Karpas-422 (cell line): Measurements from ENCODE around the gene VPS26B. TPM values are rescaled to one million over a fixed set of nuclear protein-coding genes. Genes with fewer than 3 reads are reported as not detected.

Source experiments
- DNase-seq: peaks from one replicate; pipeline ENCODE4 v3.0.0-alpha.2; 2015
- H2AFZ ChIP-seq: fragments of 200-600 bp; sonication (generic); 2 replicates; pipeline ENCODE4 v1.6.1; 2014; ENCODE audit warnings: antibody characterized with exemption, low read length, mixed read lengths
- H3K27ac ChIP-seq: fragments of 200-600 bp; sonication (generic); 2 replicates; pipeline ENCODE4 v1.5.1; 2014; ENCODE audit warnings: mild to moderate bottlenecking, low read length, moderate library complexity
- H3K27me3 ChIP-seq: fragments of 200-600 bp; sonication (generic); 2 replicates; pipeline ENCODE4 v1.6.1; 2014; ENCODE audit warnings: low read length, mixed read lengths
- H3K36me3 ChIP-seq: fragments of 200-600 bp; sonication (generic); 2 replicates; pipeline ENCODE4 v1.6.1; 2014; ENCODE audit warnings: low read length, mixed read lengths; ENCODE audit not compliant: insufficient read depth
- H3K4me1 ChIP-seq: fragments of 200-600 bp; sonication (generic); 2 replicates; pipeline ENCODE4 v1.6.1; 2014; ENCODE audit warnings: mild to moderate bottlenecking, low read length, mixed read lengths
- H3K4me2 ChIP-seq: fragments of 200-600 bp; sonication (generic); 2 replicates; pipeline ENCODE4 v1.6.1; 2014; ENCODE audit warnings: low read length, low read depth, mild to moderate bottlenecking; ENCODE audit not compliant: poor library complexity, severe bottlenecking
- H3K4me3 ChIP-seq: fragments of 200-600 bp; sonication (generic); 2 replicates; pipeline ENCODE4 v1.5.1; 2014; ENCODE audit warnings: mild to moderate bottlenecking, antibody characterized with exemption, low read length, mixed read lengths
- H3K79me2 ChIP-seq: fragments of 200-600 bp; sonication (generic); 2 replicates; pipeline ENCODE4 v1.6.1; 2014; ENCODE audit warnings: mild to moderate bottlenecking, low read length, mixed read lengths
- H3K9ac ChIP-seq: fragments of 200-600 bp; sonication (generic); 2 replicates; pipeline ENCODE4 v1.6.0; 2014; ENCODE audit warnings: low read length
- H3K9me2 ChIP-seq: fragments of 200-600 bp; sonication (generic), shearing (Covaris generic); replicated peaks from 2 replicates; pipeline ENCODE4 v1.6.0; 2014; ENCODE audit warnings: mild to moderate bottlenecking, low read length, moderate library complexity; ENCODE audit not compliant: insufficient read depth
- H3K9me3 ChIP-seq: fragments of 300-700, 200-600 bp; sonication (generic); 2 replicates; pipeline ENCODE4 v1.6.1; 2014; ENCODE audit warnings: low read length, mixed read lengths
- H4K20me1 ChIP-seq: fragments of 200-600 bp; sonication (generic); 2 replicates; pipeline ENCODE4 v1.6.1; 2014; ENCODE audit warnings: mild to moderate bottlenecking, antibody characterized with exemption, low read length, low read depth; ENCODE audit not compliant: insufficient read depth
- total RNA-seq: library from RNA; depleted of rRNA; stranded (reverse); fragments of >200 nt; shearing (Covaris generic); gene quantifications from 2 replicates; pipeline ENCODE4 v1.2.3, GENCODE V29; 2014; ENCODE audit warnings: low replicate concordance

Gene VPS26B
- total RNA-seq, 1 experiment from 2014 or later, result 11.2 TPM

DNA sequence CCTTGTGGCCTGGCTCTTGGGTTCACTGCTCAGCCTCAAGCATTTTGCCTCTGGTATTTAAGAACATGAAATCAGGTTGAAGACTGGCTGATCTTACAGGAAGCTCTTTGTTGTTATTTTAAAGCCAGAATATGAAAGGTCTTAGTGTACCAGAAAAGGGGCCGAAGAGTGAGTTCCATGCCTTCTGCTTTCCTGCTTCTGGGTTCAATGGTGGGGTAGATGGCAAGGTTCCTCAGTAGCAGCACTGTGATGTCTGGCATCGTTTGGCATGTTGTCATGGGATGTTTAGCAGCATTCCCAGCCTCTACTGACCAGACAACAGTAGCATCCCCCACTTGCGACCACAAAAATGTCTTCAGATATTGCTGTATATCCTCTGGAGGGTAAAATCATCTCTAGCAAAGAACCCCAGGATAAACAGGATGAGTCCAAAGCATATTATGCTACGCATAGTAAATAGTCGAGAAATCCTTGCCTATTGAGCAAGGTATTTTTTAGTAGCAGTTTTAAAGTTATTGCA is 2.4 kb downstream of the VPS26B start:
- Histone ChIP-seq H3K36me3 (no peaks in the 10 kb centered on the region), H3K4me2 (no peak overlapping the region), H3K79me2 (peaks cover 17% of the 10 kb centered on the region), H2AFZ (no peak overlapping the region), H3K9ac (no peak overlapping the region), H3K9me3 (no peaks in the 10 kb centered on the region), H3K27me3 (no peaks in the 10 kb centered on the region), H3K9me2 (no peaks in the 10 kb centered on the region), H3K4me1 (peaks cover 47% of the 10 kb centered on the region), H3K27ac (no peak overlapping the region), H4K20me1 (peaks cover 36% of the 10 kb centered on the region; the same call in 1 of the 2 replicates), H3K4me3 (no peak overlapping the region)
- no peak for DNase-seq

- peaks cover 34% of the 10 kb centered on the region for H3K4me1 ChIP-seq
- H3K9me2 ChIP-seq, result no peaks in the 10 kb centered on the region
- no peaks in the 10 kb centered on the region for H3K36me3 ChIP-seq
- H3K9me3 ChIP-seq, result no peaks in the 10 kb centered on the region
- H4K20me1 ChIP-seq, result peaks cover 39% of the 10 kb centered on the region; the same call in 1 of the 2 replicates
- no peak overlapping the region for H3K4me3 ChIP-seq
- no peak overlapping the region for H2AFZ ChIP-seq
- no peaks in the 10 kb centered on the region for H3K79me2 ChIP-seq
- no peaks in the 10 kb centered on the region for H3K27me3 ChIP-seq
- no peak overlapping the region for H3K27ac ChIP-seq
- peak; percentile 80 for DNase-seq
- no peak overlapping the region for H3K9ac ChIP-seq
- H3K4me2 ChIP-seq, result no peak overlapping the region
Observed at GRCh38 chr11:134228625-134229024, 4.2 kb downstream of the VPS26B start.

DNA sequence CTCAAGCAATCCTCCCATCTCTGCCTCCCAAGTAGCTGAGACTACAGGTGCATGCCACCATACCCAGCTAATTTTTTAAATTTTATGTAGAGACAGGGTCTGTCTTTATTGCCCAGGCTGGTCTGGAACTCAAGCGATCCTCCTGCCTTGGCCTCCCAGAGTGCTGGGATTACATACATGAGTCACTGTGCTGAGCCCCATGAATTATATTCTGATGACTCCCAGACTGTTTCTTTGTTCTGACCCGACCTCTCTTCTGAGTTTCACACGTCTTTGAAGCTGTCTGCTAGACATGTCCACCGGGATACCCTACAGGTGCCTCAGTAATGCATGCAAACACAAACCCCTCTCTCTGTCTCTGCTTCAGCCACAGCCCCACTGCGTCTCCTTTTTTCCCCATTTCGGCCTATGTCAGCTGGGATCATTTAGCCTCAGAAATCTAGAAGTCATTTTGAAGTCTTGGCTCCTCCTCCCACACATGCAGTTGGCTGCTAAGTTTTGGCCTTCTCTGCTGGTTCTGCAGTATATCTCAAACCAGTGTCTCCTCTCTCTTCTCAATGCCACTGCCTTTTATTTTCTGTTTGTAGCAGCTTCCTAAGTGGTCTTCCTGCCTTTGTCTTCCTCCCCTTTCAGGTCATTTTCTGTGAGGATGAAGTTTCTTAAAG is 4.8 kb downstream of the VPS26B start:
- H3K9me2 ChIP-seq, result no peaks in the 10 kb centered on the region
- no peak overlapping the region for H3K4me3 ChIP-seq
- H3K4me1 ChIP-seq, result peaks cover 31% of the 10 kb centered on the region
- H3K27ac ChIP-seq, result no peak overlapping the region
- no peak overlapping the region for H3K9ac ChIP-seq
- H3K27me3 ChIP-seq, result no peaks in the 10 kb centered on the region
- H3K79me2 ChIP-seq, result no peaks in the 10 kb centered on the region
- DNase-seq, result no peak
- H3K4me2 ChIP-seq, result no peak overlapping the region
- H3K9me3 ChIP-seq, result no peaks in the 10 kb centered on the region
- H4K20me1 ChIP-seq, result peaks cover 39% of the 10 kb centered on the region; the same call in 1 of the 2 replicates
- H2AFZ ChIP-seq, result no peak overlapping the region
- H3K36me3 ChIP-seq, result no peaks in the 10 kb centered on the region

GRCh38 chr11:134230339-134230738 is 5.9 kb downstream of the VPS26B start:
- H3K4me2 ChIP-seq, result no peak overlapping the region
- H3K79me2 ChIP-seq, result no peaks in the 10 kb centered on the region

DNA sequence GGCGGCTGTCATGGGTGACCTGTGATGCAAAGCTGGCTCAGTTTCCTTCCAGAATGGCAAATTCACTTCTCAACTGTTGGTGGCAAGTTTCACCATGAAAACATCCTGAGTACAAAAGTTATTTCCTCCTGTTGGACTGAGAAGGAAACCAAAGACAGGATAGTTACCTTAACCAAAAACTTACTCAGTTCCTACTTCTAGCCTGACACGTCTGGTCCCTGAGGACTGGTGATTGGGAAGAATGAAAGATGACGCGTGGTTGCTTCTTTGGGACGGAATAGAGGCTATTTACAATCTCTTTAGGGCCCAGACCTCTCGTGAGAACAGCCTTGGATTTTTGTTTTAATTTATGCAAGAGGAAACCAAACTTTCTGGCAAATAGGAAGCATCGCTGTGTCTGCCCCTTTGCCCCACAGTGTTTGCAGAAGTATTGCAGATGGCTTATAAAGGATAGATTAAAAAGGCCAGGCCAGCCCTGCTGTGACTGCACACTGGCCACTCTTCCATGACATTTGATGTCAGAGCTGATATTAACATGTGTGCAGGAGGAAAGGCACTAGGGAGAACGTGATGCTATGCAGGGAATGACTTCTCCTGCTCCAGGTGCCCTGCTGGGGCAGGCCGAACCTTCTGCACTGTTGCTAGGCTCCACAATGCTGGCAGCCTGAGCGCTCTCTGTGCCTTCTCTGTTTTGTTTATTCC is 7.6 kb downstream of the VPS26B start:
- no peak for DNase-seq
- H3K79me2 ChIP-seq, result no peaks in the 10 kb centered on the region
- H3K4me2 ChIP-seq, result no peak overlapping the region
- peaks cover 33% of the 10 kb centered on the region; the same call in 1 of the 2 replicates for H4K20me1 ChIP-seq
- H3K9me3 ChIP-seq, result no peaks in the 10 kb centered on the region
- no peaks in the 10 kb centered on the region for H3K36me3 ChIP-seq
- H3K9ac ChIP-seq, result no peak overlapping the region
- no peak overlapping the region for H2AFZ ChIP-seq
- no peaks in the 10 kb centered on the region for H3K9me2 ChIP-seq
- no peaks in the 10 kb centered on the region for H3K27me3 ChIP-seq
- peaks cover 21% of the 10 kb centered on the region for H3K4me1 ChIP-seq
- no peak overlapping the region for H3K4me3 ChIP-seq
- H3K27ac ChIP-seq, result no peak overlapping the region

More at GRCh38 chr11:134230339-134230738, 5.9 kb downstream of the VPS26B start:
- Histone ChIP-seq H3K27ac (no peak overlapping the region), H3K36me3 (no peaks in the 10 kb centered on the region), H3K27me3 (no peaks in the 10 kb centered on the region), H3K4me1 (peaks cover 28% of the 10 kb centered on the region), H3K9me3 (no peaks in the 10 kb centered on the region), H2AFZ (no peak overlapping the region), H4K20me1 (peaks cover 39% of the 10 kb centered on the region; the same call in 1 of the 2 replicates), H3K4me3 (no peak overlapping the region), H3K9ac (no peak overlapping the region), H3K9me2 (no peaks in the 10 kb centered on the region)
- DNase-seq, result no peak

DNA sequence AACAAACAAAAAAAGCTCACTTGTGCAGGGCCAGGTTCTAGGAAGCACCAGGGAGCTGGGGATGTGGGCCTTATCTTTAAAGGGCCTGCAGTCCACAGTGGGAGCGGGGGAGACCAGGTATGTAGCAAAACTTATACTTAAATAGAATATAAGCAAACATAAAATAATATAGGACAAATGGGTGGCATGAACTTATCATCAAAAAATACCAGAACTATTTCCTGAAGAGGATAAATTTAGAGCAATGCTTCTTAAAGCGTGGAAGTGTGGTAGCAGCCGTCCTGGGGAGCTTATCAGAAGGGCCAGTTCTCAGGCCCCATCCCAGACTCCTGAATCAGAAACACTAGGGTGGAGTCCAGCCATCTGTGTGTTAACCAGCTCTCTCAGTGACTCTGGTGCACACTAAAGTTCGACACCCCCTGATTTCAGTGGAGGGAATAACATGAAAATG is 9.3 kb downstream of the VPS26B start:
- no peaks in the 10 kb centered on the region for H3K27me3 ChIP-seq
- no peak overlapping the region for H3K4me3 ChIP-seq
- no peak overlapping the region for H3K4me2 ChIP-seq
- H3K9me3 ChIP-seq, result no peaks in the 10 kb centered on the region
- H3K9me2 ChIP-seq, result no peaks in the 10 kb centered on the region
- H4K20me1 ChIP-seq, result peaks cover 33% of the 10 kb centered on the region; the same call in 1 of the 2 replicates
- peaks cover 16% of the 10 kb centered on the region for H3K4me1 ChIP-seq
- no peaks in the 10 kb centered on the region for H3K79me2 ChIP-seq
- no peak overlapping the region for H3K27ac ChIP-seq
- no peak overlapping the region for H2AFZ ChIP-seq
- no peak for DNase-seq
- H3K36me3 ChIP-seq, result no peaks in the 10 kb centered on the region
- no peak overlapping the region for H3K9ac ChIP-seq

GRCh38 chr11:134235399-134235798 is 10.9 kb downstream of the VPS26B start:
- DNase-seq, result no peak
- H3K36me3 ChIP-seq, result no peaks in the 10 kb centered on the region
- no peaks in the 10 kb centered on the region for H3K9me2 ChIP-seq
- no peaks in the 10 kb centered on the region for H3K27me3 ChIP-seq
- no peak overlapping the region for H3K4me3 ChIP-seq
- H3K79me2 ChIP-seq, result no peaks in the 10 kb centered on the region
- H3K9ac ChIP-seq, result no peak overlapping the region
- no peak overlapping the region for H3K4me2 ChIP-seq
- peaks cover 17% of the 10 kb centered on the region; the same call in 1 of the 2 replicates for H4K20me1 ChIP-seq
- no peaks in the 10 kb centered on the region for H3K9me3 ChIP-seq
- H2AFZ ChIP-seq, result no peak overlapping the region
- H3K4me1 ChIP-seq, result peaks cover 4% of the 10 kb centered on the region
- H3K27ac ChIP-seq, result no peak overlapping the region

GRCh38 chr11:134236834-134237556 is 12.5 kb downstream of the VPS26B start:
- H3K4me1 ChIP-seq, result no peaks in the 10 kb centered on the region
- no peak overlapping the region for H3K4me2 ChIP-seq
- no peaks in the 10 kb centered on the region for H3K9me3 ChIP-seq
- H3K27me3 ChIP-seq, result no peaks in the 10 kb centered on the region
- no peak overlapping the region for H3K27ac ChIP-seq
- H3K4me3 ChIP-seq, result no peak overlapping the region
- H4K20me1 ChIP-seq, result peaks cover 4% of the 10 kb centered on the region; the same call in 1 of the 2 replicates
- no peak overlapping the region for H3K9ac ChIP-seq
- no peak for DNase-seq
- no peak overlapping the region for H2AFZ ChIP-seq
- H3K36me3 ChIP-seq, result no peaks in the 10 kb centered on the region
- no peaks in the 10 kb centered on the region for H3K79me2 ChIP-seq
- no peaks in the 10 kb centered on the region for H3K9me2 ChIP-seq
